Measurements from ENCODE around the gene ABHD12. TPM values are rescaled to one million over a fixed set of nuclear protein-coding genes. Genes with fewer than 3 reads are reported as not detected.

ABHD12 gene
- total RNA-seq, 1 experiment from 2014 or later, result 40.6 TPM

GRCh38 chr20:25252686-25253421 lies 137.8 kb downstream of the ABHD12 start:
- H3K4me3 ChIP-seq (ENCODE audit: low read depth, low read length, poor library complexity, severe bottlenecking), result no peak overlapping the region
- peaks cover 9% of the 10 kb centered on the region for H3K4me1 ChIP-seq (ENCODE audit: insufficient read depth, low read length, poor library complexity, severe bottlenecking)
- no peaks in the 10 kb centered on the region for H3K27me3 ChIP-seq (replicated peaks; ENCODE audit: insufficient read depth, low read depth, low read length, poor library complexity)
- no peak for DNase-seq (ENCODE audit: low spot score)
- intact Hi-C loops (cut with micrococcal nuclease; ENCODE audit: unreplicated experiment), result no loop called here
- H3K9me3 ChIP-seq (ENCODE audit: low read depth, low read length, poor library complexity, severe bottlenecking), result no peaks in the 10 kb centered on the region
- CTCF ChIA-PET, result no interaction called here
- no TSS peak for BruUV-seq (replicated peaks)
- TF ChIP-seq CTCF (conservative IDR thresholded peaks at IDR 0.05; ENCODE audit: low read depth, low read length) (no peak), EZH2 (IDR thresholded peaks at IDR 0.05; ENCODE audit: borderline replicate concordance, low read depth, low read length, poor library complexity, severe bottlenecking) (no peak)
- H3K36me3 ChIP-seq (ENCODE audit: insufficient read depth, low read length, poor library complexity, severe bottlenecking), result no peaks in the 10 kb centered on the region
- H3K27ac ChIP-seq (ENCODE audit: low read depth, low read length, poor library complexity, severe bottlenecking), result no peak overlapping the region
- POLR2A ChIA-PET (ENCODE audit: low non-redundant PET), result no interaction called here

GRCh38 chr20:25252230-25252651 lies 138.4 kb downstream of the ABHD12 start:
- Histone ChIP-seq H3K4me1 (ENCODE audit: insufficient read depth, low read length, poor library complexity, severe bottlenecking) (peaks cover 9% of the 10 kb centered on the region), H3K27me3 (replicated peaks; ENCODE audit: insufficient read depth, low read depth, low read length, poor library complexity) (no peaks in the 10 kb centered on the region), H3K4me3 (ENCODE audit: low read depth, low read length, poor library complexity, severe bottlenecking) (no peak overlapping the region), H3K27ac (ENCODE audit: low read depth, low read length, poor library complexity, severe bottlenecking) (no peak overlapping the region), H3K9me3 (ENCODE audit: low read depth, low read length, poor library complexity, severe bottlenecking) (no peaks in the 10 kb centered on the region), H3K36me3 (ENCODE audit: insufficient read depth, low read length, poor library complexity, severe bottlenecking) (no peaks in the 10 kb centered on the region)
- ChIA-PET CTCF (no interaction called here), POLR2A (ENCODE audit: low non-redundant PET) (no interaction called here)
- no peak for DNase-seq (ENCODE audit: low spot score)
- intact Hi-C loops (cut with micrococcal nuclease; ENCODE audit: unreplicated experiment), result no loop called here
- no TSS peak for BruUV-seq (replicated peaks)
- no peak for TF ChIP-seq CTCF (conservative IDR thresholded peaks at IDR 0.05; ENCODE audit: low read depth, low read length)
- no peak for TF ChIP-seq EZH2 (IDR thresholded peaks at IDR 0.05; ENCODE audit: borderline replicate concordance, low read depth, low read length, poor library complexity, severe bottlenecking)

GRCh38 chr20:25251558-25251957 lies 139.1 kb downstream of the ABHD12 start:
- BruUV-seq (replicated peaks), result no TSS peak
- H3K4me1 ChIP-seq (ENCODE audit: insufficient read depth, low read length, poor library complexity, severe bottlenecking), result peaks cover 9% of the 10 kb centered on the region

More at GRCh38 chr20:25251558-25251957, 139.1 kb downstream of the ABHD12 start:
- DNase-seq (ENCODE audit: low spot score), result no peak
- Histone ChIP-seq H3K9me3 (ENCODE audit: low read depth, low read length, poor library complexity, severe bottlenecking) (no peaks in the 10 kb centered on the region), H3K4me3 (ENCODE audit: low read depth, low read length, poor library complexity, severe bottlenecking) (no peak overlapping the region), H3K27ac (ENCODE audit: low read depth, low read length, poor library complexity, severe bottlenecking) (no peak overlapping the region), H3K27me3 (replicated peaks; ENCODE audit: insufficient read depth, low read depth, low read length, poor library complexity) (no peaks in the 10 kb centered on the region), H3K36me3 (ENCODE audit: insufficient read depth, low read length, poor library complexity, severe bottlenecking) (no peaks in the 10 kb centered on the region)
- ChIA-PET POLR2A (ENCODE audit: low non-redundant PET) (no interaction called here), CTCF (no interaction called here)
- intact Hi-C loops (cut with micrococcal nuclease; ENCODE audit: unreplicated experiment), result no loop called here
- TF ChIP-seq EZH2 (IDR thresholded peaks at IDR 0.05; ENCODE audit: borderline replicate concordance, low read depth, low read length, poor library complexity, severe bottlenecking) (no peak), CTCF (conservative IDR thresholded peaks at IDR 0.05; ENCODE audit: low read depth, low read length) (no peak)

Measured in A673 (cell line).